ENCODE measurements around the gene SLC44A4. TPM values are rescaled to one million over a fixed set of nuclear protein-coding genes. Genes with fewer than 3 reads are reported as not detected.

SLC44A4 gene
- total RNA-seq, 1 donor from 2014 or later = 0.23 TPM

- Mint-ChIP-seq H3K27me3 (ENCODE audit: low read depth, unreplicated experiment) (no peaks in the 10 kb centered on the region), H3K27ac (ENCODE audit: unreplicated experiment) (peak overlapping the region; percentile 100), H3K9me3 (ENCODE audit: unreplicated experiment) (no peaks in the 10 kb centered on the region), H3K4me3 (ENCODE audit: unreplicated experiment) (peak overlapping the region; percentile 97), H3K4me1 (ENCODE audit: low read depth, unreplicated experiment) (peaks cover 18% of the 10 kb centered on the region), H3K36me3 (ENCODE audit: low read depth, unreplicated experiment) (peaks cover 29% of the 10 kb centered on the region)
- TF ChIP-seq CTCF (IDR thresholded peaks at IDR 0.05; ENCODE audit: insufficient read depth, low read depth, low read length) (no peak), EZH2 (IDR thresholded peaks at IDR 0.05; ENCODE audit: insufficient read depth, low read length) (no peak)
- H3K79me2 ChIP-seq (ENCODE audit: insufficient read depth, low read length) = peaks cover 73% of the 10 kb centered on the region
- FAIRE-seq (no peak), DNase-seq (ENCODE audit: low read depth) (peak; percentile 57)
- no peaks in the 10 kb centered on the region for H3K9me3 ChIP-seq (ENCODE audit: insufficient read depth, low read depth, low read length)
- peak overlapping the region; percentile 77 for H2AFZ ChIP-seq (ENCODE audit: low read depth, low read length)
- H3K27me3 ChIP-seq (ENCODE audit: insufficient read depth, low read length) = no peaks in the 10 kb centered on the region
- H3K4me3 ChIP-seq (ENCODE audit: insufficient read depth, low read depth, low read length) = peak overlapping the region; percentile 93
- peaks cover 34% of the 10 kb centered on the region for H3K4me1 ChIP-seq (ENCODE audit: insufficient read depth, low read length)
- peaks cover 24% of the 10 kb centered on the region for H3K36me3 ChIP-seq (ENCODE audit: insufficient read depth, low read length)
- H3K9ac ChIP-seq (ENCODE audit: low read length) = peak overlapping the region; percentile 91
- peaks cover 45% of the 10 kb centered on the region for H4K20me1 ChIP-seq (ENCODE audit: insufficient read depth, low read length)
- H3K4me2 ChIP-seq (ENCODE audit: low read length) = peak overlapping the region; percentile 100
- peak overlapping the region; percentile 96 for H3K27ac ChIP-seq (ENCODE audit: low read depth, low read length)
These were observed 44.2 kb downstream of the SLC44A4 start for GRCh38 chr6:31834367-31835250.

- Histone ChIP-seq H3K9ac (ENCODE audit: low read length) (no peak overlapping the region), H3K9me3 (ENCODE audit: insufficient read depth, low read depth, low read length) (no peaks in the 10 kb centered on the region), H3K36me3 (ENCODE audit: insufficient read depth, low read length) (no peaks in the 10 kb centered on the region), H3K79me2 (ENCODE audit: insufficient read depth, low read length) (peaks cover 51% of the 10 kb centered on the region), H3K27me3 (ENCODE audit: insufficient read depth, low read length) (no peaks in the 10 kb centered on the region), H3K4me1 (ENCODE audit: insufficient read depth, low read length) (peaks cover 17% of the 10 kb centered on the region), H3K4me2 (ENCODE audit: low read length) (peak overlapping the region; percentile 87), H4K20me1 (ENCODE audit: insufficient read depth, low read length) (peaks cover 16% of the 10 kb centered on the region), H3K27ac (ENCODE audit: low read depth, low read length) (no peak overlapping the region), H2AFZ (ENCODE audit: low read depth, low read length) (no peak overlapping the region), H3K4me3 (ENCODE audit: insufficient read depth, low read depth, low read length) (no peak overlapping the region)
- no peak for FAIRE-seq
- Mint-ChIP-seq H3K36me3 (ENCODE audit: low read depth, unreplicated experiment) (peaks cover 13% of the 10 kb centered on the region), H3K4me1 (ENCODE audit: low read depth, unreplicated experiment) (peaks cover 10% of the 10 kb centered on the region), H3K27ac (ENCODE audit: unreplicated experiment) (no peak overlapping the region), H3K4me3 (ENCODE audit: unreplicated experiment) (peak overlapping the region; percentile 96), H3K27me3 (ENCODE audit: low read depth, unreplicated experiment) (no peaks in the 10 kb centered on the region), H3K9me3 (ENCODE audit: unreplicated experiment) (no peaks in the 10 kb centered on the region)
- TF ChIP-seq EZH2 (IDR thresholded peaks at IDR 0.05; ENCODE audit: insufficient read depth, low read length) = no peak
- no peak for TF ChIP-seq CTCF (IDR thresholded peaks at IDR 0.05; ENCODE audit: insufficient read depth, low read depth, low read length)
- no peak for DNase-seq (ENCODE audit: low read depth)
These were observed 47.2 kb downstream of the SLC44A4 start for GRCh38 chr6:31831350-31832215.

Measured in astrocyte (in vitro differentiated cells and primary cell).